K562 (cell line): ENCODE results near the gene LCN15.

Source experiments
- CCAR2 ChIP-seq: fragments of 200-400 bp; formaldehyde crosslinking; IDR thresholded peaks from 2 replicates; pipeline ENCODE4 v1.6.1; 2017; ENCODE audit warnings: mild to moderate bottlenecking, low read depth, low read length
- CTCF ChIP-seq, 3 experiments: IDR thresholded peaks in 2 of 3; conservative IDR thresholded peaks in 1 of 3; 2 replicates each; pipeline ENCODE4 v1.5.1; 2011 to 2012; ENCODE audit warnings: low read length in 3 of 3, mild to moderate bottlenecking in 3 of 3, control low read depth in 2 of 3, improper control_type of control experiment in 1 of 3, inconsistent platforms in 1 of 3, low read depth in 1 of 3, mixed read lengths in 1 of 3, moderate library complexity in 1 of 3; ENCODE audit not compliant: insufficient read depth in 2 of 3
- EGR1 ChIP-seq: fragments of 450-650 bp; conservative IDR thresholded peaks from 2 replicates; pipeline ENCODE4 v1.6.1; 2017; ENCODE audit warnings: mild to moderate bottlenecking
- FUS ChIP-seq: fragments of 200-400 bp; formaldehyde crosslinking; optimal IDR thresholded peaks from 2 replicates; pipeline ENCODE3; 2017; ENCODE audit warnings: low read depth, low read length
- HDAC6 ChIP-seq: IDR thresholded peaks from 2 replicates; pipeline ENCODE4 v1.6.1; 2012; ENCODE audit warnings: low read depth, mild to moderate bottlenecking, control low read depth, inconsistent platforms, low read length, moderate library complexity
- JUN ChIP-seq, 2 experiments: sonication (generic) in 1 of 2; formaldehyde crosslinking in 1 of 2; IDR thresholded peaks; 2 replicates each; pipeline versions ENCODE4 v1.6.1 to v1.8.0; 2012 to 2022; ENCODE audit warnings: borderline replicate concordance in 2 of 2, mild to moderate bottlenecking in 2 of 2, improper control_type of control experiment in 1 of 2, low read depth in 1 of 2, low read length in 1 of 2, missing genetic modification reagents in 1 of 2
- NELFE ChIP-seq: IDR thresholded peaks from 2 replicates; pipeline ENCODE4 v1.6.1; 2011; ENCODE audit warnings: mild to moderate bottlenecking; ENCODE audit not compliant: insufficient read depth, insufficient read length
- POLR2A ChIP-seq: fragments of 450-650 bp; conservative IDR thresholded peaks from 2 replicates; pipeline ENCODE4 v1.6.1; 2016
- RBBP5 ChIP-seq: fragments of 200-600 bp; sonication (generic); IDR thresholded peaks from 2 replicates; pipeline ENCODE4 v1.6.1; 2012; ENCODE audit warnings: borderline replicate concordance, mild to moderate bottlenecking, low read length, control low read depth, inconsistent platforms; ENCODE audit not compliant: insufficient read depth, poor library complexity, severe bottlenecking
- SMC3 ChIP-seq: conservative IDR thresholded peaks from 2 replicates; pipeline ENCODE4 v1.6.1; 2011; ENCODE audit warnings: low read depth, low read length, improper control_type of control experiment; ENCODE audit not compliant: insufficient read depth
- TAF9B ChIP-seq: fragments of 450-650 bp; IDR thresholded peaks from 2 replicates; pipeline ENCODE4 v1.6.1; 2018; ENCODE audit warnings: mild to moderate bottlenecking; ENCODE audit not compliant: partially characterized antibody
- ZBTB8A ChIP-seq: fragments of 450-650 bp; IDR thresholded peaks from 2 replicates; pipeline ENCODE4 v1.6.1; 2018; ENCODE audit warnings: mild to moderate bottlenecking, moderate library complexity; ENCODE audit not compliant: partially characterized antibody
- ZNF282 ChIP-seq: sonication (generic); formaldehyde crosslinking; IDR thresholded peaks from 2 replicates; pipeline ENCODE4 v1.8.1; 2023; ENCODE audit warnings: missing genetic modification reagents

- TF ChIP-seq FUS (no peak), EGR1 (no peak), SMC3 (no peak), ZNF282 (CRISPR knock-in tag) (no peak), POLR2A (no peak), HDAC6 (no peak), NELFE (no peak), TAF9B (no peak), JUN (IDR thresholded peaks at IDR 0.05; ENCODE audit: borderline replicate concordance, low read depth, low read length) (no peak), JUN (CRISPR knock-in tag; IDR thresholded peaks at IDR 0.05; ENCODE audit: borderline replicate concordance) (no peak), ZBTB8A (no peak), CCAR2 (no peak), CTCF (IDR thresholded peaks at IDR 0.05 in 2 of 3, conservative IDR thresholded peaks at IDR 0.05 in 1 of 3; ENCODE audit: insufficient read depth in 2 of 3, low read depth in 1 of 3, low read length in 3 of 3) (no peak), RBBP5 (no peak)
Observed at GRCh38 chr9:136771907-136772415, 7.6 kb upstream of the LCN15 start.
